ENCODE measurements around the gene RBP5.
"Not testable (repeated sequence)": the region's sequence is repeated elsewhere in the genome, so short reads cannot be mapped to it uniquely, and the experiment has no call there.

RBP5 gene

GRCh38 chr12:7117670-7118069 is 11.0 kb downstream of the RBP5 start:
- Mint-ChIP-seq H3K27me3 (no peaks in the 10 kb centered on the region), H3K4me3 (no peak overlapping the region), H3K27ac (peak overlapping the region in 1 of 2 donors; percentile 58), H3K4me1 (peaks cover 17% of the 10 kb centered on the region), H3K9me3 (no peaks in the 10 kb centered on the region)
- DNase-seq (no peak), ATAC-seq (no peak)

GRCh38 chr12:7116916-7117315 is 11.8 kb downstream of the RBP5 start:
- Mint-ChIP-seq H3K4me3 (no peak overlapping the region), H3K4me1 (peaks cover 17% of the 10 kb centered on the region), H3K9me3 (no peaks in the 10 kb centered on the region), H3K27ac (no peak overlapping the region), H3K27me3 (no peaks in the 10 kb centered on the region)
- ATAC-seq: no peak
- DNase-seq: no peak

DNA sequence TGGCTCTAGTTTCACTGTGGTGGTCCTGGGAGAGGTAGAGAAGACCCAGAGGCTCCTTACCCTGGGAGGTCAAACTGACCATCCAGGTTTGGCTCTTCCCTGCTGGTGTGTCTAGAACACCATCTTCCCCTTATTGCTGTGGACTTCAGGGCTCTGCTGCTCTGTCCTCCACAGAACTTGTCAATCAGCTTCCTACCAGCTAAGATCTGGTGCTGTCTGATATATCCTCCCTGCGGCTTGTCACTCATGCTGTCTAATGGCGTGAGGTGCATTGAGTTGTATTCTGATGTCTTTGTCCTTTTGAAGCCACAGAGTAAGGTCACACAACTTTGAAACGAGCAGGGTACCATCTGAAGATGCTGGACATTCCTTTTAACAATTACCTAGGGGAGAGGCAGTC is 12.5 kb downstream of the RBP5 start:
- Mint-ChIP-seq H3K9me3 (no peaks in the 10 kb centered on the region), H3K4me1 (peaks cover 21% of the 10 kb centered on the region), H3K4me3 (no peak overlapping the region), H3K27ac (no peak overlapping the region), H3K27me3 (no peaks in the 10 kb centered on the region)
- DNase-seq: no peak
- ATAC-seq: no peak

DNA sequence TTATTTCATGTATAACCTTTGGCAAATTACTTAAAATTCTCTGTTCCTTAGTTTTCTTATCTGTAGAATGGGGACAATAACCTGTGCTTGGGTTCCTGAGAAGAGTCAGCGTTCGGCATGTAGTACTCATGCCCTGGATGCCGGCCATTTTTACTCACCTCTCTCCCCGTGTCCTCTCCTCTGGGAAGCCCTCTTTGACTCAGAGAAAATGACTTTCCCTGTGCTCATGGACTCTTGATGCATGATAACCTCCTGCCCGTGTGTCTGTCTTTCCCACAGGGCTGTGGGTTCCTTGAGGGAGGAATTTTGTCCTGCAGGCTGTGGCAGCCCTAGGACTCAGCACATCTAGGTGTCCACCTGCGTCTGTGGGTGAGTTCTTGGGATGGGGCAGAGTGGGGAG is 13.8 kb downstream of the RBP5 start:
- Mint-ChIP-seq H3K9me3 (no peaks in the 10 kb centered on the region), H3K4me3 (no peak overlapping the region), H3K27ac (no peak overlapping the region), H3K4me1 (peaks cover 34% of the 10 kb centered on the region), H3K27me3 (no peaks in the 10 kb centered on the region)
- DNase-seq: no peak
- no peak for ATAC-seq

- no peak overlapping the region for H3K27ac Mint-ChIP-seq
- DNase-seq (no peak), ATAC-seq (no peak)
- H3K4me1 Mint-ChIP-seq: peaks cover 41% of the 10 kb centered on the region
- no peaks in the 10 kb centered on the region for H3K27me3 Mint-ChIP-seq
- H3K9me3 Mint-ChIP-seq: no peaks in the 10 kb centered on the region
- no peak overlapping the region for H3K4me3 Mint-ChIP-seq
These were observed 14.7 kb downstream of the RBP5 start for GRCh38 chr12:7114008-7114407.

GRCh38 chr12:7113389-7113871 is 15.3 kb downstream of the RBP5 start:
- H3K9me3 Mint-ChIP-seq: no peaks in the 10 kb centered on the region
- ATAC-seq (peak; percentile 10), DNase-seq (peak; percentile 28 to 41)

GRCh38 chr12:7112041-7112440 is 16.6 kb downstream of the RBP5 start:
- Mint-ChIP-seq H3K4me3 (no peak overlapping the region), H3K9me3 (no peaks in the 10 kb centered on the region), H3K4me1 (peaks cover 49% of the 10 kb centered on the region), H3K27me3 (no peaks in the 10 kb centered on the region), H3K27ac (no peak overlapping the region)
- ATAC-seq: no peak
- no peak for DNase-seq

More at GRCh38 chr12:7113389-7113871, 15.3 kb downstream of the RBP5 start:
- H3K4me1 Mint-ChIP-seq: peaks cover 41% of the 10 kb centered on the region
- H3K27ac Mint-ChIP-seq: no peak overlapping the region
- H3K4me3 Mint-ChIP-seq: no peak overlapping the region
- H3K27me3 Mint-ChIP-seq: no peaks in the 10 kb centered on the region

- no peak overlapping the region for H3K27ac Mint-ChIP-seq
- no peak overlapping the region for H3K4me3 Mint-ChIP-seq
- H3K9me3 Mint-ChIP-seq: peaks cover 9 to 12% of the 10 kb centered on the region in 2 donors
- peaks cover 56% of the 10 kb centered on the region for H3K4me1 Mint-ChIP-seq
- H3K27me3 Mint-ChIP-seq: no peaks in the 10 kb centered on the region
- DNase-seq (no peak), ATAC-seq (no peak)
These were observed 18.0 kb downstream of the RBP5 start for GRCh38 chr12:7110661-7111060.

- peak overlapping the region in 1 of 2 donors; percentile 61 for H3K27ac Mint-ChIP-seq
- H3K27me3 Mint-ChIP-seq: no peaks in the 10 kb centered on the region
- peak overlapping the region; percentile 92 to 98 for H3K4me3 Mint-ChIP-seq
- H3K4me1 Mint-ChIP-seq: peaks cover 52% of the 10 kb centered on the region
- ATAC-seq (no peak), DNase-seq (no peak)
- peaks cover 13 to 16% of the 10 kb centered on the region in 2 donors for H3K9me3 Mint-ChIP-seq
These were observed 19.1 kb downstream of the RBP5 start for GRCh38 chr12:7109572-7109920.

GRCh38 chr12:7108796-7109571 is 19.7 kb downstream of the RBP5 start, which contains the start of gene C1RL:
TSS of gene C1RL (minus strand) at chr12:7109214. CDS start at chr12:7109180, 34 bp downstream.
- Mint-ChIP-seq H3K27me3 (no peaks in the 10 kb centered on the region), H3K27ac (peak within 1 kb of the TSS; percentile 97 to 98), H3K9me3 (peaks cover 13 to 16% of the 10 kb centered on the region in 2 donors), H3K4me1 (peaks cover 55% of the 10 kb centered on the region), H3K4me3 (peak within 1 kb of the TSS; percentile 92 to 98)
- ATAC-seq (peak; percentile 32), DNase-seq (peak; percentile 77 to 80)

- DNase-seq (peak; percentile 77 to 87), ATAC-seq (peak; percentile 98)
- peaks cover 13 to 16% of the 10 kb centered on the region in 2 donors for H3K9me3 Mint-ChIP-seq
- H3K4me3 Mint-ChIP-seq: peak overlapping the region; percentile 92 to 98
- no peaks in the 10 kb centered on the region for H3K27me3 Mint-ChIP-seq
- peak overlapping the region; percentile 97 to 98 for H3K27ac Mint-ChIP-seq
- H3K4me1 Mint-ChIP-seq: peaks cover 57% of the 10 kb centered on the region
These were observed 20.5 kb downstream of the RBP5 start for GRCh38 chr12:7108003-7108795.

DNA sequence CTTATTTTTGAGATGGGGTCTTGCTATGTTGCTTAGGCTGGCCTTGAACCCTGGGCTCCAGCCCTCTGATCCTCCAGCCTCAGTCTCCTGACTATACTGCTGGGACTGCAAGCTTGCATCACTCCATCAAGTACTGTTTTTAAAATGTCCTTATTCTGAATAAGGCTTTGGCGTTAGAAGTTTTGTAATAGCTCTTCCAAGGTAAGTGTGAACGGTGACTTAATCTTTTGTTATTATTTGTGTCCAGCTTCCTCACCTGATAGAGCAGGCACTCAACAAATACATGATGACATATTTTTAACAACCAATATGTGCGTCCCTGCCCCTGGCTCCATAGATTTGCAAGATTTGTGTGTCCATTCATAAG is 21.1 kb downstream of the RBP5 start:
- Mint-ChIP-seq H3K9me3 (peaks cover 13 to 16% of the 10 kb centered on the region in 2 donors), H3K4me1 (peaks cover 56% of the 10 kb centered on the region)
- ATAC-seq: no peak

GRCh38 chr12:7107181-7107580 is 21.5 kb downstream of the RBP5 start:
- not testable (repeated sequence) for H3K27me3 Mint-ChIP-seq, H3K4me3 Mint-ChIP-seq, ATAC-seq, H3K27ac Mint-ChIP-seq, DNase-seq
- Mint-ChIP-seq H3K9me3 (peaks cover 13 to 16% of the 10 kb centered on the region in 2 donors), H3K4me1 (peaks cover 56% of the 10 kb centered on the region)

More for the DNA sequence above, 21.1 kb downstream of the RBP5 start:
- H3K27me3 Mint-ChIP-seq: no peaks in the 10 kb centered on the region
- no peak for DNase-seq
- peak overlapping the region; percentile 92 to 98 for H3K4me3 Mint-ChIP-seq
- peak overlapping the region; percentile 97 to 98 for H3K27ac Mint-ChIP-seq

GRCh38 chr12:7106082-7106481 is 22.6 kb downstream of the RBP5 start:
- DNase-seq: no peak
- H3K4me3 Mint-ChIP-seq: no peak overlapping the region
- no peaks in the 10 kb centered on the region for H3K27me3 Mint-ChIP-seq
- H3K27ac Mint-ChIP-seq: no peak overlapping the region
- H3K4me1 Mint-ChIP-seq: peaks cover 55% of the 10 kb centered on the region
- peaks cover 13 to 16% of the 10 kb centered on the region in 2 donors for H3K9me3 Mint-ChIP-seq
- no peak for ATAC-seq

GRCh38 chr12:7103837-7104584 is 24.7 kb downstream of the RBP5 start:
- Mint-ChIP-seq H3K27ac (no peak overlapping the region), H3K4me1 (peaks cover 38% of the 10 kb centered on the region), H3K9me3 (peaks cover 13 to 16% of the 10 kb centered on the region in 2 donors), H3K27me3 (no peaks in the 10 kb centered on the region), H3K4me3 (no peak overlapping the region)
- ATAC-seq: no peak
- no peak for DNase-seq
